A673 (cell line): ENCODE data around the gene MAGI1.

Experiments used
- CTCF ChIP-seq: fragments of 300-800, 200-600 bp; sonication (generic); conservative IDR thresholded peaks from 2 replicates; pipeline ENCODE4 v1.5.1; 2017; ENCODE audit warnings: low read depth, mild to moderate bottlenecking, antibody characterized with exemption, low read length, moderate library complexity, mixed read lengths
- EZH2 ChIP-seq: fragments of 200-600 bp; sonication (generic); IDR thresholded peaks from 2 replicates; pipeline ENCODE4 v1.6.1; 2017; ENCODE audit warnings: borderline replicate concordance, low read depth, mild to moderate bottlenecking, mixed read lengths, antibody characterized with exemption, low read length; ENCODE audit not compliant: poor library complexity, severe bottlenecking

- TF ChIP-seq CTCF (no peak), EZH2 (no peak)
Observed at GRCh38 chr3:65524584-65524983, 514.1 kb downstream of the MAGI1 start.
